ENCODE results near the gene PWP1. TPM values are rescaled to one million over a fixed set of nuclear protein-coding genes. Genes with fewer than 3 reads are reported as not detected.

The PWP1 gene
- total RNA-seq, 1 experiment from 2014 or later, result 77.7 TPM

GRCh38 chr12:107654873-107655272 is 30.7 kb upstream of the PWP1 start:
- Histone ChIP-seq H3K4me3 (ENCODE audit: low read depth, low read length, poor library complexity, severe bottlenecking) (no peak overlapping the region), H3K36me3 (ENCODE audit: insufficient read depth, low read length, poor library complexity, severe bottlenecking) (no peaks in the 10 kb centered on the region), H3K27me3 (replicated peaks; ENCODE audit: insufficient read depth, low read depth, low read length, poor library complexity) (no peaks in the 10 kb centered on the region), H3K27ac (ENCODE audit: low read depth, low read length, poor library complexity, severe bottlenecking) (no peak overlapping the region), H3K4me1 (ENCODE audit: insufficient read depth, low read length, poor library complexity, severe bottlenecking) (no peaks in the 10 kb centered on the region), H3K9me3 (ENCODE audit: low read depth, low read length, poor library complexity, severe bottlenecking) (no peaks in the 10 kb centered on the region)
- DNase-seq (ENCODE audit: low spot score), result no peak
- BruUV-seq (replicated peaks), result no TSS peak
- CTCF ChIA-PET, result no interaction called here
- no peak for TF ChIP-seq EZH2 (IDR thresholded peaks at IDR 0.05; ENCODE audit: borderline replicate concordance, low read depth, low read length, poor library complexity, severe bottlenecking)
- TF ChIP-seq, protein P1, sequence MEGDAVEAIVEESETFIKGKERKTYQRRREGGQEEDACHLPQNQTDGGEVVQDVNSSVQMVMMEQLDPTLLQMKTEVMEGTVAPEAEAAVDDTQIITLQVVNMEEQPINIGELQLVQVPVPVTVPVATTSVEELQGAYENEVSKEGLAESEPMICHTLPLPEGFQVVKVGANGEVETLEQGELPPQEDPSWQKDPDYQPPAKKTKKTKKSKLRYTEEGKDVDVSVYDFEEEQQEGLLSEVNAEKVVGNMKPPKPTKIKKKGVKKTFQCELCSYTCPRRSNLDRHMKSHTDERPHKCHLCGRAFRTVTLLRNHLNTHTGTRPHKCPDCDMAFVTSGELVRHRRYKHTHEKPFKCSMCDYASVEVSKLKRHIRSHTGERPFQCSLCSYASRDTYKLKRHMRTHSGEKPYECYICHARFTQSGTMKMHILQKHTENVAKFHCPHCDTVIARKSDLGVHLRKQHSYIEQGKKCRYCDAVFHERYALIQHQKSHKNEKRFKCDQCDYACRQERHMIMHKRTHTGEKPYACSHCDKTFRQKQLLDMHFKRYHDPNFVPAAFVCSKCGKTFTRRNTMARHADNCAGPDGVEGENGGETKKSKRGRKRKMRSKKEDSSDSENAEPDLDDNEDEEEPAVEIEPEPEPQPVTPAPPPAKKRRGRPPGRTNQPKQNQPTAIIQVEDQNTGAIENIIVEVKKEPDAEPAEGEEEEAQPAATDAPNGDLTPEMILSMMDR (conservative IDR thresholded peaks at IDR 0.05; ENCODE audit: low read depth, low read length), result no peak
- intact Hi-C loops (cut with micrococcal nuclease; ENCODE audit: unreplicated experiment), result no loop called here
- POLR2A ChIA-PET (ENCODE audit: low non-redundant PET), result no interaction called here

DNA sequence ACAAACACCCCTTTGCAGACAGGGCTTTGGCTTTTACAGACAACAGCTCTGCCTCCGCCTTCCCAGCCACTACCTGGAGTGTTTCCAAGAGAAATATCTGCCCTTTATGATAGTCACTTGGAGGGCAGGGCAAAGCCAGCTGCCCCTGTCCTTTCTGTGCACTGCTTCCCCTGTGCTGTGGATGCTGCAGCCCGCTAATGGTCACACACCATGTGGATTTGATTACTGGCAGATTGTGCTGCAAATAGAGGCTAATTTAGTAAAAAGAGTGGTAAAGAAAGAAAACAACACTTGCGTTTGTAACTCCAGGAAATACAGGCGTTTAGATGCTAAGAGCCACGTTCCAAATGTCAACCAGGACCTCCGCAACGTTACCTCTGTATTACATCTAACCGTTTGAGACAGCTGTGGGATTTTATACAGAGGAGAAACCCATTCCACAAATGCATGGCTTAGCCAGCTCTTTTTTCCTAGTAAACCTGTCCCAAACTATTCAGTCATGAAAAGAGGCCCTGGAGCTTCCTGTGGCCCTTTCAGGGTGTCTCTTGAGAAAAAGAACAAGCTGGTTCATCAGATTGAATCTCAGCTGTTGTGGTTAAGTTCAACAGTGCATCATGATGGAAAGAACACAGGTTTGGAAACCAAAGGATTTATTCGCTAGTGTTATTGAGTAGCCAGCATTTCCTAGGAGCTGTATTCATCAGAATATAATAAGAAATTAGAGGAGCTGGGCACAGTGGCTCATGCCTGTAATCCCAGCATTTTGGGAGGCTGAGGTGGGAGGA is 30.1 kb upstream of the PWP1 start:
- Histone ChIP-seq H3K36me3 (ENCODE audit: insufficient read depth, low read length, poor library complexity, severe bottlenecking) (no peaks in the 10 kb centered on the region), H3K27me3 (replicated peaks; ENCODE audit: insufficient read depth, low read depth, low read length, poor library complexity) (no peaks in the 10 kb centered on the region), H3K27ac (ENCODE audit: low read depth, low read length, poor library complexity, severe bottlenecking) (no peak overlapping the region), H3K4me1 (ENCODE audit: insufficient read depth, low read length, poor library complexity, severe bottlenecking) (no peaks in the 10 kb centered on the region), H3K9me3 (ENCODE audit: low read depth, low read length, poor library complexity, severe bottlenecking) (no peaks in the 10 kb centered on the region), H3K4me3 (ENCODE audit: low read depth, low read length, poor library complexity, severe bottlenecking) (no peak overlapping the region)
- POLR2A ChIA-PET (ENCODE audit: low non-redundant PET), result no interaction called here
- intact Hi-C loops (cut with micrococcal nuclease; ENCODE audit: unreplicated experiment), result no loop called here
- CTCF ChIA-PET, result no interaction called here
- no peak for TF ChIP-seq EZH2 (IDR thresholded peaks at IDR 0.05; ENCODE audit: borderline replicate concordance, low read depth, low read length, poor library complexity, severe bottlenecking)
- TF ChIP-seq, protein P1 (conservative IDR thresholded peaks at IDR 0.05; ENCODE audit: low read depth, low read length), result no peak
- BruUV-seq (replicated peaks), result no TSS peak
- no peak for DNase-seq (ENCODE audit: low spot score)

DNA sequence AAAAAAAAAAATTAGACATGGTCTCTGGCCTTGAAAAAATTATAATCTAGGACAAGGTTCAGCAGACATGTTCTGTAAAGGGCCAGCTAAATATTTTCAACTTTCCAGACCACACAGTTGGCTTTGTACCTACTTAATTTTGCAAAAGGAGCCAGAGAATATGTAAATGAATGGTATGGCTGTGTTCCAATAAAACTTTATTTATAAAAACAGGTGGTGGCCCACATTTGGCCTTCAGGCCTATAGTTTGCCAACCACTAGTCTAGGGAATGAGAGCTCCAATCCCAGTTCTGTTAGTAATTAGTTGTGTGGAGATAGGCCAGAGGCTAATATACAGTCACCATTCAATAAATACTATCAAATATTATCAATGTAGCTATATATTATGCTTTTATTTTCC is 29.3 kb upstream of the PWP1 start:
- Histone ChIP-seq H3K9me3 (ENCODE audit: low read depth, low read length, poor library complexity, severe bottlenecking) (no peaks in the 10 kb centered on the region), H3K4me3 (ENCODE audit: low read depth, low read length, poor library complexity, severe bottlenecking) (no peak overlapping the region), H3K27me3 (replicated peaks; ENCODE audit: insufficient read depth, low read depth, low read length, poor library complexity) (no peaks in the 10 kb centered on the region), H3K27ac (ENCODE audit: low read depth, low read length, poor library complexity, severe bottlenecking) (no peak overlapping the region), H3K36me3 (ENCODE audit: insufficient read depth, low read length, poor library complexity, severe bottlenecking) (no peaks in the 10 kb centered on the region), H3K4me1 (ENCODE audit: insufficient read depth, low read length, poor library complexity, severe bottlenecking) (no peaks in the 10 kb centered on the region)
- ChIA-PET CTCF (no interaction called here), POLR2A (ENCODE audit: low non-redundant PET) (no interaction called here)
- DNase-seq (ENCODE audit: low spot score), result no peak
- TF ChIP-seq EZH2 (IDR thresholded peaks at IDR 0.05; ENCODE audit: borderline replicate concordance, low read depth, low read length, poor library complexity, severe bottlenecking), result no peak
- TF ChIP-seq, protein P1 (conservative IDR thresholded peaks at IDR 0.05; ENCODE audit: low read depth, low read length), result no peak
- intact Hi-C loops (cut with micrococcal nuclease; ENCODE audit: unreplicated experiment), result no loop called here
- no TSS peak for BruUV-seq (replicated peaks)
